Transverse colon (tissue), 4 donors: ENCODE results near the gene HPD. TPM values are rescaled to one million over a fixed set of nuclear protein-coding genes. Genes with fewer than 3 reads are reported as not detected.

Source experiments
- DNase-seq: peaks from one replicate; pipeline ENCODE4 v3.0.0-alpha.2; 2019
- H3K27ac ChIP-seq, 4 donors: fragments of 200-600 bp; sonication (generic); 2 replicates each; pipeline ENCODE4 v1.5.1; 2016 to 2018; ENCODE audit warnings: inconsistent platforms in 4 of 4
- H3K27me3 ChIP-seq: fragments of 200-600 bp; sonication (generic); 2 replicates; pipeline ENCODE4 v1.5.1; 2017; ENCODE audit warnings: inconsistent platforms
- H3K36me3 ChIP-seq, 4 donors: fragments of 200-600 bp; sonication (generic); 2 replicates each; pipeline ENCODE4 v1.5.1; 2017 to 2019; ENCODE audit warnings: inconsistent platforms in 4 of 4
- H3K4me1 ChIP-seq, 4 donors: fragments of 200-600 bp; sonication (generic); 2 replicates each; pipeline ENCODE4 v1.5.1; 2017 to 2020; ENCODE audit warnings: inconsistent platforms in 4 of 4
- H3K4me3 ChIP-seq, 4 donors: fragments of 200-600 bp; sonication (generic); 1 replicate in 1 of 4; 2 replicates in 3 of 4; pipeline versions ENCODE4 v1.5.1 to v1.6.1; 2017 to 2019; ENCODE audit warnings: inconsistent platforms in 4 of 4
- H3K9me3 ChIP-seq, 2 donors: fragments of 200-600 bp; sonication (generic); 2 replicates each; pipeline ENCODE4 v1.5.1; 2017 to 2019; ENCODE audit warnings: inconsistent platforms in 2 of 2
- EP300 ChIP-seq: sonication (generic); formaldehyde crosslinking; IDR thresholded peaks from one replicate; pipeline ENCODE4 v1.6.1; 2017; ENCODE audit warnings: antibody characterized with exemption, low read depth
- POLR2A ChIP-seq: fragments of 450-650 bp; IDR thresholded peaks from one replicate; pipeline ENCODE4 v1.6.1; 2016; ENCODE audit warnings: antibody characterized with exemption, mild to moderate bottlenecking, moderate library complexity
- POLR2AphosphoS5 ChIP-seq, 3 donors: sonication (generic); formaldehyde crosslinking; IDR thresholded peaks; one replicate each; pipeline ENCODE4 v1.6.1; 2016; ENCODE audit warnings: antibody characterized with exemption in 3 of 3
- WGBS, 2 donors: methylation state at CpG; one replicate each; pipeline ENCODE4 v1.1.5; 2018; ENCODE audit warnings: low coverage in 1 of 2; 5-methylcytosine and 5-hydroxymethylcytosine counted together
- in situ Hi-C, 4 donors: fragments of 200-750 bp; cut with MboI; loops; one replicate each; pipeline versions ENCODE4 v1.15.0 to v1.15.1; 2017; ENCODE audit warnings: low sequenced_read_pairs in 3 of 4, low pct_ligation_motif_present in 1 of 4, low pct_unique_long_range_greater_than_20kb in 1 of 4
- intact Hi-C: fragments of 100-400 bp; cut with DNase I; formaldehyde crosslinking; loops from one replicate; pipeline ENCODE4 v1.15.1; 2023; ENCODE audit warnings: low total_unique reads
- total RNA-seq, 4 donors: library from RNA; depleted of rRNA; stranded (reverse); fragments of >200 nt; gene quantifications; one replicate each; pipeline ENCODE4 v1.1.0, GENCODE V29; 2016
- TF ChIP-seq, protein P1 (sequence below), 5 experiments: fragments of 200-600 bp in 3 of 5; fragments of 450-650 bp in 2 of 5; sonication (generic) in 3 of 5; IDR thresholded peaks; 1 replicate in 2 of 5; 2 replicates in 3 of 5; pipeline ENCODE4 v1.5.1; 2016 to 2017; ENCODE audit warnings: antibody characterized with exemption in 5 of 5, inconsistent platforms in 3 of 5, mild to moderate bottlenecking in 2 of 5, moderate library complexity in 1 of 5

Gene HPD
- total RNA-seq, 4 donors from 2014 or later: 0.41 TPM; not detected in 3

DNA sequence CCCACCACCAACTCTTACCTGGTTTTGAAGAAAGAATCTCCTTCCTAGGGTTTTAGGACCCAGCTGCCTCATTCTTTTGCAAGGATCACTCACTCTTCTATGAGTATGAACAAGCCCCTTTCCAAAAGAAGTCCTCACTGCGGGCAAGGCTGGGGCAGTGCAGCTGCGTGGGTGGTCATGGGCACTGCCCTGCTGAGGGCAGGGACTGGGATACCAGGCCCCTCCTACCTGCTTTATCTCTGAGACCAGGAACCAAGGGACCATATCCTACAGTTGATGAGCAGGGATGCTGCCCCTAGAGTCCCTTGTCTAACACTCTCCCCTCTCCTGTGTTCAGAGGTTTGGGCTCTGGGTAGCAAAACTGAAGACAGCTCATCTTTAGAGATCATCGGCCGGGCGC, 20.5 kb downstream of the HPD start:
- no peak for DNase-seq
- intact Hi-C loops: no loop called here
- TF ChIP-seq EP300: no peak
- TF ChIP-seq POLR2A: no peak
- TF ChIP-seq POLR2AphosphoS5 (IDR thresholded peaks at IDR 0.05): no peak

DNA sequence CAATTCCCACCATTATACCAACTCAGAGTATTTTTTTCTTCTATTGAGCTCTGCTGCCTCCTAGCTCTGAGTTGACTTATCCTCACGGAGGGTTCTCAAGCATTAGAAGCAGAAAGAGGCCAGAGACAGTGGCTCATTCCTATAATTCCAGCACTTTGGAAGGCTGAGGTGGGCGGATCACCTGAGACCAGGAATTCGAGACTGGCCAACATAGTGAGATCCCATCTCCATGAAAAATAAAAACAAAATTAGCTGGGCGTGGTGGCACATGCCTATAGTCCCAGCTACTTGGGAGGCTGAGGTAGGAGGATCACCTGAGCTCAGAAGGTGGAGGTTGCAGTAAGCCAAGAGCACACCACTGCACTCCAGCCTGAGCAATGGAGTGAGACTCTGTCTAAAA, 21.0 kb downstream of the HPD start:
- in situ Hi-C loops: no loop called here

More for the DNA sequence above, 20.5 kb downstream of the HPD start:
- Histone ChIP-seq H3K27ac (no peak overlapping the region), H3K4me3 (no peak overlapping the region), H3K4me1 (peaks cover 0 to 13% (median 8%) of the 10 kb centered on the region in 4 donors), H3K27me3 (no peaks in the 10 kb centered on the region), H3K36me3 (no peaks in the 10 kb centered on the region), H3K9me3 (no peaks in the 10 kb centered on the region)
- in situ Hi-C loops: no loop called here
- 79% methylated on average over 5 of the region's 5 CpGs; no CpG with 5 or more reads in 1 of the 2 donors for WGBS, 2 donors

DNA sequence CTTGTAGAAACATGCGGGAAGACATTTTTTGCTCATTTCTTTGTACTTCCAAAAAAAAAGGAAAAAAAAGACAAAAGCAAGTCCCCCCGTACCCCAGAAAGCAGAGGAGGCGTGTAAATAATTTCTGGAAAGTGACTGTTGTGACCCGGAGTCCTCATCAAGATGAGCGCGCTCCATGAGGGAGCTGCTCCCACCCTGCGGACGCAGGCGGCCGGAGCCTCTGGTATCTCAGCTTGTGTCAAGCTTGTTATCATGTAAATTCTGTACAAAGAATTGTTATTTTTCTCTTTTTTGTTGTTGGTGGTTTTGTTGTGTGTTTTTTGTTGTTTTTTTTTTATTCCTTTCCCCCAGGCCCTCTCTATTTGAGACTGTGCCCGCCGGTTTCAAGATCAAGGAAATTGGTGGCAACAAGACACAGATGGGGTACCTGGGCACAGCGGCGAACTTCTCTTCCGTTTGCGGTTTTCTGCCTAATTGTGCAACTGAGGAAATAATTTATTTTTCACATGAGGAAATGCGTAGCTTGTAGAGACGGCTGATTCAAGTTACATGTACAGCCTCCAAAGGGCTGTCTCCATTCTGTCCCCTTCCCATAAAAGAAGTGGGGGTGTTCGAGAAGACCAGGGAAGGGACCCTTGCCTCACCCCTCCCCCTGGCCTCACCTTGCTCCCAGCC, 27.0 kb downstream of the HPD start:
- H3K36me3 ChIP-seq: peaks cover 0 to 43% (median 20%) of the 10 kb centered on the region in 4 donors
- TF ChIP-seq POLR2AphosphoS5 (IDR thresholded peaks at IDR 0.05): no peak
- TF ChIP-seq POLR2A: no peak
- intact Hi-C loops (no loop called here), in situ Hi-C loops (no loop called here)
- no peaks in the 10 kb centered on the region for H3K27me3 ChIP-seq
- H3K9me3 ChIP-seq: no peaks in the 10 kb centered on the region
- H3K27ac ChIP-seq: no peak overlapping the region
- no peak for DNase-seq
- no peak overlapping the region for H3K4me3 ChIP-seq
- WGBS, 2 donors: 90 to 94% methylated on average over 16 to 19 of the region's 19 CpGs
- no peaks in the 10 kb centered on the region for H3K4me1 ChIP-seq

More for the DNA sequence above, 21.0 kb downstream of the HPD start:
- WGBS, 2 donors: 72 to 74% methylated on average over 4 of the region's 4 CpGs
- no peak for TF ChIP-seq EP300
- TF ChIP-seq POLR2A: no peak
- TF ChIP-seq POLR2AphosphoS5 (IDR thresholded peaks at IDR 0.05): no peak
- TF ChIP-seq, protein P1, sequence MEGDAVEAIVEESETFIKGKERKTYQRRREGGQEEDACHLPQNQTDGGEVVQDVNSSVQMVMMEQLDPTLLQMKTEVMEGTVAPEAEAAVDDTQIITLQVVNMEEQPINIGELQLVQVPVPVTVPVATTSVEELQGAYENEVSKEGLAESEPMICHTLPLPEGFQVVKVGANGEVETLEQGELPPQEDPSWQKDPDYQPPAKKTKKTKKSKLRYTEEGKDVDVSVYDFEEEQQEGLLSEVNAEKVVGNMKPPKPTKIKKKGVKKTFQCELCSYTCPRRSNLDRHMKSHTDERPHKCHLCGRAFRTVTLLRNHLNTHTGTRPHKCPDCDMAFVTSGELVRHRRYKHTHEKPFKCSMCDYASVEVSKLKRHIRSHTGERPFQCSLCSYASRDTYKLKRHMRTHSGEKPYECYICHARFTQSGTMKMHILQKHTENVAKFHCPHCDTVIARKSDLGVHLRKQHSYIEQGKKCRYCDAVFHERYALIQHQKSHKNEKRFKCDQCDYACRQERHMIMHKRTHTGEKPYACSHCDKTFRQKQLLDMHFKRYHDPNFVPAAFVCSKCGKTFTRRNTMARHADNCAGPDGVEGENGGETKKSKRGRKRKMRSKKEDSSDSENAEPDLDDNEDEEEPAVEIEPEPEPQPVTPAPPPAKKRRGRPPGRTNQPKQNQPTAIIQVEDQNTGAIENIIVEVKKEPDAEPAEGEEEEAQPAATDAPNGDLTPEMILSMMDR (IDR thresholded peaks at IDR 0.05): no peak
- DNase-seq: no peak
- no peaks in the 10 kb centered on the region for H3K9me3 ChIP-seq
- no peaks in the 10 kb centered on the region for H3K27me3 ChIP-seq
- intact Hi-C loops: no loop called here
- H3K4me1 ChIP-seq: peaks cover 0 to 13% (median 8%) of the 10 kb centered on the region in 4 donors
- no peaks in the 10 kb centered on the region for H3K36me3 ChIP-seq
- H3K27ac ChIP-seq: no peak overlapping the region
- H3K4me3 ChIP-seq: no peak overlapping the region

DNA sequence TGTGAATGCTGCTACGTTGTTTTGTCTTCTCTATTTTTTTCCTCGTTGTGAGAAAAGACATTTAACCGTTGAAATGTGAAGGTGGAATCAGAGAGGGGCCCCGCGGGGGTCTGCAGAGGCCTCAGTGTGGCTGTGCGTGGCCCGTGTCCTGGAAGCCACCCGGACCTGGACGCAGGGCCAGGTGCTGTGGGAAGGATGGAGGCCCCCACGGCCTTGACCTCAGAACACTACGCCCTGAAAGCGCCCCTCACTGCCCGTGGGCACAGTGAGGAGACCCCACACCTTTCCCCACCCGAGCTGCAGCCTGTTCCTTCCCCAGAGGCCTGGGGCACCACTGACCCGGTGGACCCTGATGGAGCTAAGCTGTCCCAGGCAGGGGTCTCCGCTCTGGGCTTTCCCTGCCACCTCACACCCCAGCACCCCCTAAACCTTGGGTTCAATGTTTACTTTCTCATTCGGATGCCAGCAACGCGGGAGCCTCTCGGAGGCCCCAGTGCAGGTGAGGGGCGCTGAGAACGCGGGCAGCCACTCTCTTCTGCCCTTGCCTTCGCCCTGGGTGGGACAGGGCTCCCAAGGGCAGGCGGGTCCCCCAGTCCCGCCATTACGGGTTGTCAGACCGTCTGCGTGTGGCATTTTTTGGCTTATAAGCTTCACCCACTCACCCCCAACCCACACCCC, 27.9 kb downstream of the HPD start:
- no peak overlapping the region for H3K27ac ChIP-seq
- H3K9me3 ChIP-seq: no peaks in the 10 kb centered on the region
- H3K4me1 ChIP-seq: no peaks in the 10 kb centered on the region
- no peak for DNase-seq
- 92% methylated on average over 29 of the region's 29 CpGs; no CpG with 5 or more reads in 1 of the 2 donors for whole genome bisulfite sequencing, 2 donors
- in situ Hi-C loops (no loop called here), intact Hi-C loops (no loop called here)
- H3K27me3 ChIP-seq: no peaks in the 10 kb centered on the region
- H3K36me3 ChIP-seq: peaks cover 0 to 43% (median 20%) of the 10 kb centered on the region in 4 donors
- no peak overlapping the region for H3K4me3 ChIP-seq
- TF ChIP-seq POLR2A (no peak), POLR2AphosphoS5 (IDR thresholded peaks at IDR 0.05) (no peak), EP300 (no peak)
- TF ChIP-seq, protein P1 (IDR thresholded peaks at IDR 0.05): no peak

DNA sequence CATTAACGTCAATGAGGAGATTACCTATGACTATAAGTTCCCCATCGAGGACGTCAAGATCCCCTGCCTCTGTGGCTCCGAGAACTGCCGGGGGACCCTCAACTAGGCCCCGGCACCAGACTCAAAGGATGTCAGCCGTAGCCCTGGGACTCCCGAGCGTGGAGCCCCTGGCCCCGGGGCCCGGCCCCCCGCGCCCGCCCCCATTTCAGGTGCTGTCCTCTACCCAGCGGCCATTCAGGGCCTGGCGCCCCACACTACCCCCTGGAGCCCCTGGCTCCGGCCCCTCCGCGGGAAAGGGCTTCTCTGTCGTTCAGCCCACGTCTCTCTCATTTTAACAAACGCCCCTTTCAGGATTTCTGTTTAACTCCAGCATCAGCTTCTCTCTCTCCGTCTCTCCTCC, 28.5 kb downstream of the HPD start:
- peaks cover 0 to 43% (median 20%) of the 10 kb centered on the region in 4 donors for H3K36me3 ChIP-seq

More for the DNA sequence above, 28.5 kb downstream of the HPD start:
- Histone ChIP-seq H3K4me3 (no peak overlapping the region), H3K27ac (no peak overlapping the region), H3K27me3 (no peaks in the 10 kb centered on the region), H3K4me1 (no peaks in the 10 kb centered on the region), H3K9me3 (no peaks in the 10 kb centered on the region)
- DNase-seq: no peak
- in situ Hi-C loops (no loop called here), intact Hi-C loops (no loop called here)
- no peak for TF ChIP-seq POLR2AphosphoS5 (IDR thresholded peaks at IDR 0.05)
- no peak for TF ChIP-seq EP300
- no peak for TF ChIP-seq POLR2A
- 94 to 100% methylated on average over 3 to 23 of the region's 23 CpGs for WGBS, 2 donors
